Osteoblast (primary cell): ENCODE results near the gene UGT8. TPM values are rescaled to one million over a fixed set of nuclear protein-coding genes. Genes with fewer than 3 reads are reported as not detected.
A peak's percentile ranks its signal among the peaks of the same experiment; 100 is the strongest.

Source experiments
- DNase-seq: peaks from one replicate; pipeline ENCODE4 v3.0.0; 2011; ENCODE audit warnings: low spot score, mixed read lengths; ENCODE audit not compliant: insufficient read length; ENCODE audit errors: missing footprints
- H2AFZ ChIP-seq: 2 replicates; pipeline ENCODE4 v1.6.0; 2011; ENCODE audit warnings: mild to moderate bottlenecking, low read length
- H3K27ac ChIP-seq: 2 replicates; pipeline ENCODE4 v1.5.1; 2011; ENCODE audit warnings: mild to moderate bottlenecking, low read depth, low read length, moderate library complexity
- H3K27me3 ChIP-seq: 2 replicates; pipeline ENCODE4 v1.6.0; 2012; ENCODE audit warnings: mild to moderate bottlenecking, control low read depth, inconsistent platforms, low read length, moderate library complexity; ENCODE audit not compliant: insufficient read depth
- H3K36me3 ChIP-seq: 2 replicates; pipeline ENCODE4 v1.5.1; 2011; ENCODE audit warnings: mild to moderate bottlenecking, low read length, control low read depth, moderate library complexity; ENCODE audit not compliant: insufficient read depth
- H3K4me1 ChIP-seq: 2 replicates; pipeline ENCODE4 v1.5.1; 2011; ENCODE audit warnings: mild to moderate bottlenecking, low read length, control low read depth, moderate library complexity; ENCODE audit not compliant: insufficient read depth
- H3K4me2 ChIP-seq: 2 replicates; pipeline ENCODE4 v1.6.0; 2011; ENCODE audit warnings: mild to moderate bottlenecking, low read length; ENCODE audit not compliant: insufficient read depth
- H3K4me3 ChIP-seq: fragments of 200-600 bp; sonication (generic); 3 replicates; pipeline ENCODE4 v1.5.1; 2012; ENCODE audit warnings: mild to moderate bottlenecking, low read length, inconsistent platforms; ENCODE audit not compliant: insufficient read depth
- H3K79me2 ChIP-seq: 2 replicates; pipeline ENCODE4 v1.6.0; 2012; ENCODE audit warnings: mild to moderate bottlenecking, low read length, control low read depth, inconsistent platforms; ENCODE audit not compliant: insufficient read depth
- H3K9me3 ChIP-seq: 2 replicates; pipeline ENCODE4 v1.5.1; 2011; ENCODE audit warnings: low read depth, low read length, control low read depth
- H4K20me1 ChIP-seq: 2 replicates; pipeline ENCODE4 v1.6.0; 2012; ENCODE audit warnings: mild to moderate bottlenecking, low read length, control low read depth; ENCODE audit not compliant: insufficient read depth
- total RNA-seq: library from RNA; depleted of rRNA; stranded (reverse); fragments of >200 nt; gene quantifications from 2 replicates; pipeline ENCODE4 v1.2.3, GENCODE V29; 2012
- TF ChIP-seq, protein P1 (sequence below): IDR thresholded peaks from 2 replicates; pipeline ENCODE4 v1.5.1; 2011; ENCODE audit warnings: mild to moderate bottlenecking, low read depth, low read length, moderate library complexity; ENCODE audit errors: extremely low read depth

Gene UGT8
- total RNA-seq, 1 donor = under 0.01 TPM

DNA sequence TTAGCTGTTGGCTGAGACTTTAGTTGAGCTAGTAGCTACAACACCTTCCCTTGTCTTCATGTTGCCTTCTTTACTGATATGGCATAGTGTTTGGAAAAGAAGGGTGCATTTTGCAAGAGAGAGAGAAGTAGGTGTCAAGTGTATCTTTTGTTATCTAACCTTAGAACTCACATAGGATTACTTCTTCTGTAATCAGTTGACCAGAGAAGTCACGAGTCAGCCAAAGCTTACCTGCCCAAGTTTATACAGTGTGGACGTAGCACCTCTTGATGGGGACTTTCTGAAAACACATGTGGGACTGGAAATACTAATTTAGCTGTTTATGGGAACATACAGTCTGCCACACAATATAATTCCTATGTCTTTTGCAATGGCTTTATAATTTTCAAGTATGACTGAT is 56.0 kb downstream of the UGT8 start:
- H3K27ac ChIP-seq = no peak overlapping the region
- H3K79me2 ChIP-seq = no peaks in the 10 kb centered on the region
- no peaks in the 10 kb centered on the region for H3K4me1 ChIP-seq
- no peak overlapping the region for H3K4me3 ChIP-seq
- no peaks in the 10 kb centered on the region for H3K36me3 ChIP-seq
- TF ChIP-seq, protein P1, sequence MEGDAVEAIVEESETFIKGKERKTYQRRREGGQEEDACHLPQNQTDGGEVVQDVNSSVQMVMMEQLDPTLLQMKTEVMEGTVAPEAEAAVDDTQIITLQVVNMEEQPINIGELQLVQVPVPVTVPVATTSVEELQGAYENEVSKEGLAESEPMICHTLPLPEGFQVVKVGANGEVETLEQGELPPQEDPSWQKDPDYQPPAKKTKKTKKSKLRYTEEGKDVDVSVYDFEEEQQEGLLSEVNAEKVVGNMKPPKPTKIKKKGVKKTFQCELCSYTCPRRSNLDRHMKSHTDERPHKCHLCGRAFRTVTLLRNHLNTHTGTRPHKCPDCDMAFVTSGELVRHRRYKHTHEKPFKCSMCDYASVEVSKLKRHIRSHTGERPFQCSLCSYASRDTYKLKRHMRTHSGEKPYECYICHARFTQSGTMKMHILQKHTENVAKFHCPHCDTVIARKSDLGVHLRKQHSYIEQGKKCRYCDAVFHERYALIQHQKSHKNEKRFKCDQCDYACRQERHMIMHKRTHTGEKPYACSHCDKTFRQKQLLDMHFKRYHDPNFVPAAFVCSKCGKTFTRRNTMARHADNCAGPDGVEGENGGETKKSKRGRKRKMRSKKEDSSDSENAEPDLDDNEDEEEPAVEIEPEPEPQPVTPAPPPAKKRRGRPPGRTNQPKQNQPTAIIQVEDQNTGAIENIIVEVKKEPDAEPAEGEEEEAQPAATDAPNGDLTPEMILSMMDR = no peak
- H3K4me2 ChIP-seq = no peak overlapping the region
- H2AFZ ChIP-seq = no peak overlapping the region
- no peaks in the 10 kb centered on the region for H3K9me3 ChIP-seq
- no peak for DNase-seq
- no peaks in the 10 kb centered on the region for H3K27me3 ChIP-seq
- H4K20me1 ChIP-seq = no peaks in the 10 kb centered on the region

DNA sequence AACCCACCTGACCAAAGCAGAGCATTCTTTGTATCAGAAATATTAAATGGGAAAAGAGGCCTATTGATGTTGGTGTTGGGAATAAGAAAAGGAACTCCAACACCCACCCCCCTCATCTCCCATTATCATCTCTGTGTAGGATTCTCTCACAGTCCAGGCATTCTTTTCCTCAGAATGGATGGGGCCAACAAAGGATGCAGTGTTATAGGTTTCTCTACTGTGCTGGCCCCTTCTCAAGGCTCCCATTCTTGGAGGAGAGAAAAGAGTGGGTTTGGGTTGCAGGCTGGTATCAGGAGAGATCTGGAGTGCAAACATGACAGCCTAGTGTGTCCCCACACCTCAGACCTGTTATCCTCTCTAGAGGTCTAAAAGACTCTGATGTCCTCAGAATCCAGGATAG is 59.6 kb downstream of the UGT8 start:
- Histone ChIP-seq H2AFZ (no peak overlapping the region), H3K36me3 (no peaks in the 10 kb centered on the region), H4K20me1 (no peaks in the 10 kb centered on the region), H3K9me3 (no peaks in the 10 kb centered on the region), H3K4me3 (no peak overlapping the region), H3K4me1 (no peaks in the 10 kb centered on the region), H3K27ac (no peak overlapping the region), H3K79me2 (no peaks in the 10 kb centered on the region), H3K27me3 (no peaks in the 10 kb centered on the region), H3K4me2 (no peak overlapping the region)
- TF ChIP-seq, protein P1 = no peak
- DNase-seq = no peak

DNA sequence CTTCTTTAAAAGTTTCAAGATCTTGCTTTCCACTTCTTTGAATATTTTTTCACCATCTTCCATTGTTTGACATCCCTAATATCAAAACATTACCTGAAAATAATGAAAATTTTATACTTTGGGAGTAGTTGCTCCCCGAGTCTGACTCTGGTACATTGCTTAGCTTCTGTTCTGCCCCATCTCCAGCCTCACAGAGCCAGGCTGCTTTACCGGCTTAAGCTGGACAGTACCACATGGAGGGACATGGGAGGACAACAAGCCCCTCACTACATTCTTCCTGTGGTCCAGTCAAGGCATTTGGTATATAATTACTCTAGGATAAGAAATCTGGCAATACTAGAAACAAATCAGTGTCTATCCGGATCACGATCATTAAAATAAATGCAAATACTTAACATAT is 60.2 kb downstream of the UGT8 start:
- H3K4me1 ChIP-seq = no peaks in the 10 kb centered on the region
- TF ChIP-seq, protein P1 = no peak
- DNase-seq = no peak
- no peaks in the 10 kb centered on the region for H3K36me3 ChIP-seq
- no peaks in the 10 kb centered on the region for H4K20me1 ChIP-seq
- H3K4me3 ChIP-seq = no peak overlapping the region
- H3K79me2 ChIP-seq = no peaks in the 10 kb centered on the region
- no peak overlapping the region for H2AFZ ChIP-seq
- no peak overlapping the region for H3K4me2 ChIP-seq
- H3K9me3 ChIP-seq = no peaks in the 10 kb centered on the region
- no peaks in the 10 kb centered on the region for H3K27me3 ChIP-seq
- H3K27ac ChIP-seq = no peak overlapping the region

DNA sequence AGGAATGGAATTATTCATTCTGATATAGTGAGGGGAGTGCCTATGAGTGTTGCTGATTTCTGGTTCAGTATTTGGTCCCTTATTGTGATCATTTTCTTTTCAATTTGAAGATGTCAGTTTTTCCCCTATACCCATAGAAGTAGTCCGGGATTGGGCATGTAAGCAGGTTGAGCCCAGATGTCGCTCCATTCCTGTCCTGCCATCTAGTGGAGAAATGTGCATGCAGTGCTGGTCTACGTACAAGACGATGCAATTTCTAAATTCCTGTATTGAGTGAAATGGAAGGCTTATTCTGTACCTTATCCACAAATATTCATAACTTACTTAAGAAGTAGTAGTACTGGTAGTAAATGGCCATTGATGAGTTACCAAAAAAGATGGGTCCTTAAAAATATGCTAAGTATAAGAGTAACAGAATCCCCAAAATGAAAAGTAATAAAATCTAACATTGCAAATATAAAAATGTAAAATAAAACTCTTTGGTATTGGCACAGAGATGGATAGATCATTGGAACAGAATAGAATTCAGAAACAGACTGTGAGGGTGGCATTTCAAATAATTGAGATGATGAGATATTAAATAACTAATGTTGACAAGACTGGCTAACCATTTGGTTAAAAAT is 60.9 kb downstream of the UGT8 start:
- TF ChIP-seq, protein P1 = peak; percentile 90

More for the DNA sequence above, 60.9 kb downstream of the UGT8 start:
- no peak overlapping the region for H3K27ac ChIP-seq
- H3K79me2 ChIP-seq = no peaks in the 10 kb centered on the region
- DNase-seq = peak; percentile 25
- no peaks in the 10 kb centered on the region for H4K20me1 ChIP-seq
- H3K4me2 ChIP-seq = no peak overlapping the region
- H3K4me1 ChIP-seq = no peaks in the 10 kb centered on the region
- no peak overlapping the region for H2AFZ ChIP-seq
- no peak overlapping the region for H3K4me3 ChIP-seq
- no peaks in the 10 kb centered on the region for H3K27me3 ChIP-seq
- H3K36me3 ChIP-seq = no peaks in the 10 kb centered on the region
- no peaks in the 10 kb centered on the region for H3K9me3 ChIP-seq
